Esophagus squamous epithelium (tissue), 5 donors: Measurements from ENCODE around the gene PHACTR2. TPM values are rescaled to one million over a fixed set of nuclear protein-coding genes. Genes with fewer than 3 reads are reported as not detected.
"Not testable (repeated sequence)": the region's sequence is repeated elsewhere in the genome, so short reads cannot be mapped to it uniquely, and the experiment has no call there.

Experiments
- DNase-seq: peaks from one replicate; lab custom pipeline; 2025; lab: John Stamatoyannopoulos, UW
- H3K27ac ChIP-seq, 4 donors: fragments of 200-600 bp; sonication (generic); one replicate each; pipeline ENCODE4 v1.5.1; 2016 to 2019; ENCODE audit warnings: mild to moderate bottlenecking in 1 of 4
- H3K27me3 ChIP-seq, 4 donors: fragments of 200-600 bp; sonication (generic); 1 replicate in 3 of 4; 2 replicates in 1 of 4; pipeline versions ENCODE4 v1.5.1 to v1.6.0; 2017 to 2021; ENCODE audit warnings: antibody characterized with exemption in 1 of 4
- H3K36me3 ChIP-seq, 3 donors: fragments of 200-600 bp; sonication (generic); one replicate each; pipeline ENCODE4 v1.5.1; 2016 to 2019
- H3K4me1 ChIP-seq, 3 donors: fragments of 200-600 bp; sonication (generic); one replicate each; pipeline ENCODE4 v1.5.1; 2017 to 2019
- H3K4me3 ChIP-seq, 4 donors: fragments of 200-600 bp; sonication (generic); 1 replicate in 3 of 4; 2 replicates in 1 of 4; pipeline ENCODE4 v1.5.1; 2016 to 2019; ENCODE audit warnings: mild to moderate bottlenecking in 2 of 4, moderate library complexity in 1 of 4
- H3K9me3 ChIP-seq, 3 donors: fragments of 200-600 bp; sonication (generic); one replicate each; pipeline ENCODE4 v1.5.1; 2016 to 2019
- CTCF ChIP-seq, 6 experiments: fragments of 450-650 bp in 4 of 6; fragments of 200-600 bp in 2 of 6; sonication (generic) in 2 of 6; IDR thresholded peaks; one replicate each; pipeline ENCODE4 v1.5.1; 2016 to 2019; ENCODE audit warnings: antibody characterized with exemption in 6 of 6, mild to moderate bottlenecking in 4 of 6, moderate library complexity in 4 of 6
- POLR2A ChIP-seq, 4 donors: fragments of 450-650 bp; IDR thresholded peaks; one replicate each; pipeline ENCODE4 v1.6.1; 2017; ENCODE audit warnings: antibody characterized with exemption in 4 of 4, mild to moderate bottlenecking in 4 of 4, moderate library complexity in 3 of 4
- WGBS, 2 donors: methylation state at CpG; one replicate each; pipeline ENCODE4 v1.1.5; 2018; 5-methylcytosine and 5-hydroxymethylcytosine counted together
- intact Hi-C: fragments of 100-400 bp; cut with DNase I; formaldehyde crosslinking; loops from one replicate; pipeline ENCODE4 v1.15.0; 2022
- total RNA-seq, 4 donors: library from RNA; depleted of rRNA; stranded (reverse); fragments of >200 nt; gene quantifications; one replicate each; pipeline ENCODE4 v1.1.0, GENCODE V29; 2016
- donor health status: DM: yes; HTN: yes; CAD: no.

PHACTR2 gene
- total RNA-seq, 4 donors from 2014 or later, result 25.1 to 76.9 (median 45.1) TPM

GRCh38 chr6:143652841-143653331, 24.9 kb upstream of the PHACTR2 start:
- WGBS, 2 donors, result 21 to 28% methylated on average over 6 of the region's 6 CpGs
- H3K27ac ChIP-seq, result peak overlapping the region in 1 of 4 donors; percentile 28
- no peaks in the 10 kb centered on the region for H3K36me3 ChIP-seq
- intact Hi-C loops, result no loop called here
- TF ChIP-seq CTCF (IDR thresholded peaks at IDR 0.05), result no peak
- no peak for TF ChIP-seq POLR2A (IDR thresholded peaks at IDR 0.05)
- peaks cover 0 to 4% (median 0%) of the 10 kb centered on the region in 3 donors for H3K9me3 ChIP-seq
- peaks cover 0 to 11% (median 7%) of the 10 kb centered on the region in 3 donors for H3K4me1 ChIP-seq
- no peaks in the 10 kb centered on the region for H3K27me3 ChIP-seq
- no peak for DNase-seq
- H3K4me3 ChIP-seq, result no peak overlapping the region

DNA sequence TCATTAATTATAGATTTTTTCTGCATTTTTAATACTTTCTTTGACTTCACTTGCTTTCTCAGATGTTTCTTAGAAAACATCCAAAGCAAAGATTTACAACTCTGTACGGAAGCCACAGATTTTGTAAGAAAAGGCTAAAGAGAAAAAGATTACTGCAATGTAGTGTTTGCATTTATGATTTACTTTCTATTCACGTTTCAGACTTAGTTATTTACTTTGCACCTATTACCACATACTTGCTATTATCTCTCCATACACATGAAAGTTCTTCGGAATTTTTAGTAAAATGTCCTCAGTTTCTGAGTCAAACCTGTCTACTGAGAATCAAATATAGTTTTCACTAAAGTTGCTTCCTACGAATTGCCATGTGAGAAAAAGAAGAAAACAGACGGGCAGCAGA, 22.2 kb upstream of the PHACTR2 start:
- Histone ChIP-seq H3K27me3 (no peaks in the 10 kb centered on the region), H3K4me1 (peaks cover 0 to 11% (median 7%) of the 10 kb centered on the region in 3 donors)

GRCh38 chr6:143656026-143656425, 21.7 kb upstream of the PHACTR2 start:
- WGBS, 2 donors, result 80 to 81% methylated on average over 4 of the region's 4 CpGs
- peaks cover 0 to 8% (median 0%) of the 10 kb centered on the region in 3 donors for H3K9me3 ChIP-seq
- TF ChIP-seq CTCF (IDR thresholded peaks at IDR 0.05) (no peak), POLR2A (IDR thresholded peaks at IDR 0.05) (no peak)
- DNase-seq, result no peak
- H3K36me3 ChIP-seq, result no peaks in the 10 kb centered on the region
- peaks cover 0 to 11% (median 7%) of the 10 kb centered on the region in 3 donors for H3K4me1 ChIP-seq
- H3K27me3 ChIP-seq, result no peaks in the 10 kb centered on the region
- no peak overlapping the region for H3K4me3 ChIP-seq
- no peak overlapping the region for H3K27ac ChIP-seq
- intact Hi-C loops, result no loop called here

More for the DNA sequence above, 22.2 kb upstream of the PHACTR2 start:
- no peak overlapping the region for H3K27ac ChIP-seq
- TF ChIP-seq POLR2A (IDR thresholded peaks at IDR 0.05), result no peak
- no peak for TF ChIP-seq CTCF (IDR thresholded peaks at IDR 0.05)
- 73 to 76% methylated on average over 4 to 5 of the region's 5 CpGs for WGBS, 2 donors
- H3K4me3 ChIP-seq, result no peak overlapping the region
- DNase-seq, result no peak
- H3K9me3 ChIP-seq, result peaks cover 0 to 8% (median 0%) of the 10 kb centered on the region in 3 donors
- intact Hi-C loops, result no loop called here
- no peaks in the 10 kb centered on the region for H3K36me3 ChIP-seq

DNA sequence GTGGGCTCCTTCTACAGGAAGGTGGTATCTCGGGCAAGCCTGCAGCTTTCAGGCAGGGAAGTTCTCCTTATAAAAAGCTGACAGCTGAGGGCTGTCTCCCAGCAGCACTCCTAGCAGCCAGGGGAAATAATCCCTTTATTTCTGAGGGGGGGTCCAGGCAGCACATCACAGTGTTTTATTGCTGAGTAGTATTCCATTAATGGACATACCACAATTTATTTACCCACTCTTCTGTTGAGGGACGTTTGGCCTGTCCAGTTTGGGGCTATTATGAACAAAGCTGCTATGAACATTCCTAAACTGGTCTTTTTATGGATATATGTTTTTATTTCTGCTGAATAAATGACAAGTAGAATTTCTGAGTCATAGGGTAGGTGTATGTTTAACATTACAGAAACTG, 20.0 kb upstream of the PHACTR2 start:
- WGBS, 2 donors, result 75 to 87% methylated on average over 2 of the region's 2 CpGs
- Histone ChIP-seq H3K36me3 (no peaks in the 10 kb centered on the region), H3K27ac (no peak overlapping the region), H3K4me1 (peaks cover 0 to 5% (median 2%) of the 10 kb centered on the region in 3 donors), H3K4me3 (no peak overlapping the region), H3K27me3 (no peaks in the 10 kb centered on the region), H3K9me3 (peaks cover 0 to 8% (median 0%) of the 10 kb centered on the region in 3 donors)
- intact Hi-C loops, result no loop called here
- DNase-seq, result no peak
- TF ChIP-seq CTCF (IDR thresholded peaks at IDR 0.05), result no peak

GRCh38 chr6:143660170-143660569, 17.6 kb upstream of the PHACTR2 start:
- H3K4me3 ChIP-seq, H3K27me3 ChIP-seq, H3K4me1 ChIP-seq, H3K36me3 ChIP-seq, DNase-seq, H3K9me3 ChIP-seq, H3K27ac ChIP-seq, intact Hi-C loops: not testable (repeated sequence)
- WGBS, 2 donors, result 97 to 98% methylated on average over 3 of the region's 3 CpGs

DNA sequence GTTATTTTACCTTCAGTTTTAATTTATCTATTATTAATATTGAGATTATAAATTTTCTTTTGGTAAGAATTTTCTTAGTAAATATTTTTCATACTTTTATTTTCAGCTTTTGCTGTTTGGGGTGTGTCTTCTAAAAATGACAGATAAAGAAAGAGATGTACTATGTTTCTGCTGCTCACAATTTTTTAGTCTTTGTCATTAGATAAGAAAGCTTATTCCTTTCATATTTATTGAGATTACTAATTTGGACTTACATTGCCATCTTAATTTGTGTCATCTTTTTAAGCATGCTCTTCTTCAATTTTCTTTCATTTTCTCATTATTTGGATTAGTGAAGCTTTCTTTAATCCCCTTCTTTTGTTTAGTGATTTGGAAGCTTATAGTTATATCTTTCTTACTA, 13.6 kb upstream of the PHACTR2 start:
- no peak overlapping the region for H3K27ac ChIP-seq
- TF ChIP-seq POLR2A (IDR thresholded peaks at IDR 0.05) (no peak), CTCF (IDR thresholded peaks at IDR 0.05) (no peak)
- no peak for DNase-seq
- H3K27me3 ChIP-seq, result no peaks in the 10 kb centered on the region
- H3K36me3 ChIP-seq, result no peaks in the 10 kb centered on the region
- no peak overlapping the region for H3K4me3 ChIP-seq
- peaks cover 0 to 16% (median 7%) of the 10 kb centered on the region in 3 donors for H3K9me3 ChIP-seq
- no peaks in the 10 kb centered on the region for H3K4me1 ChIP-seq
- intact Hi-C loops, result no loop called here

GRCh38 chr6:143666007-143666406, 11.8 kb upstream of the PHACTR2 start:
- intact Hi-C loops, H3K36me3 ChIP-seq, DNase-seq, H3K4me1 ChIP-seq, H3K4me3 ChIP-seq, H3K27ac ChIP-seq, H3K27me3 ChIP-seq: not testable (repeated sequence)
- 100% methylated on average over 1 of the region's 1 CpG for WGBS, 2 donors
- peaks cover 0 to 16% (median 4%) of the 10 kb centered on the region in 3 donors for H3K9me3 ChIP-seq

- intact Hi-C loops, H3K36me3 ChIP-seq, H3K27me3 ChIP-seq, DNase-seq, H3K4me3 ChIP-seq, H3K27ac ChIP-seq: not testable (repeated sequence)
- 57 to 75% methylated on average over 1 of the region's 1 CpG for WGBS, 2 donors
- peaks cover 5 to 19% (median 16%) of the 10 kb centered on the region in 3 donors for H3K4me1 ChIP-seq
- peaks cover 0 to 16% (median 4%) of the 10 kb centered on the region in 3 donors for H3K9me3 ChIP-seq
Measured at GRCh38 chr6:143669483-143669882, 8.3 kb upstream of the PHACTR2 start.
